Calu3 (cell line): ENCODE data around the gene TRPM6. TPM values are rescaled to one million over a fixed set of nuclear protein-coding genes. Genes with fewer than 3 reads are reported as not detected.

ENCODE experiments used
- BruUV-seq: library from RNA; stranded (reverse); fragments of 400-500 nt; replicated peaks from 2 replicates; lab custom pipeline; 2021; lab: Mats Ljungman, UMichigan
- CTCF ChIA-PET: fragments of 300-600 bp; sonication (Branson Sonifier 250); formaldehyde crosslinking; loops from one replicate; lab custom pipeline; 2022; ENCODE audit warnings: antibody characterized with exemption; lab: Charles Lee
- DNase-seq: peaks from one replicate; pipeline ENCODE4 v3.0.0; 2022
- H3K27ac Mint-ChIP-seq: one replicate; pipeline ENCODE4 v1.8.0; 2022; ENCODE audit warnings: mixed read lengths; ENCODE audit not compliant: unreplicated experiment
- H3K27me3 Mint-ChIP-seq: one replicate; pipeline ENCODE4 v1.8.0; 2022; ENCODE audit warnings: mixed read lengths; ENCODE audit not compliant: unreplicated experiment
- H3K36me3 Mint-ChIP-seq: one replicate; pipeline ENCODE4 v1.8.0; 2022; ENCODE audit warnings: mild to moderate bottlenecking, moderate library complexity, mixed read lengths; ENCODE audit not compliant: insufficient read depth, unreplicated experiment
- H3K4me1 Mint-ChIP-seq: one replicate; pipeline ENCODE4 v1.8.0; 2022; ENCODE audit warnings: mild to moderate bottlenecking, low read depth, mixed read lengths; ENCODE audit not compliant: unreplicated experiment
- H3K4me3 Mint-ChIP-seq: one replicate; pipeline ENCODE4 v1.8.0; 2022; ENCODE audit warnings: mild to moderate bottlenecking, low read depth, moderate library complexity, mixed read lengths; ENCODE audit not compliant: unreplicated experiment
- H3K9me3 Mint-ChIP-seq: one replicate; pipeline ENCODE4 v1.8.0; 2022; ENCODE audit warnings: low read depth, mixed read lengths; ENCODE audit not compliant: unreplicated experiment
- CTCF ChIP-seq: fragments of 200-600 bp; IDR thresholded peaks from one replicate; pipeline ENCODE4 v1.8.0; 2022; ENCODE audit warnings: antibody characterized with exemption; ENCODE audit not compliant: unreplicated experiment
- intact Hi-C: fragments of 100-400 bp; cut with micrococcal nuclease; formaldehyde crosslinking; loops from one replicate; pipeline ENCODE4 v1.10.0; 2022; ENCODE audit not compliant: unreplicated experiment
- total RNA-seq: library from RNA; stranded (reverse); gene quantifications from 2 replicates; pipeline ENCODE4 v1.2.3, GENCODE V29; 2022

The TRPM6 gene
- total RNA-seq, 1 experiment from 2014 or later: not detected

GRCh38 chr9:74755999-74756398, 131.7 kb downstream of the TRPM6 start:
- Mint-ChIP-seq H3K27me3 (no peaks in the 10 kb centered on the region), H3K36me3 (no peaks in the 10 kb centered on the region), H3K9me3 (no peaks in the 10 kb centered on the region), H3K4me3 (no peak overlapping the region), H3K4me1 (no peaks in the 10 kb centered on the region), H3K27ac (no peak overlapping the region)
- DNase-seq: no peak
- CTCF ChIA-PET: no interaction called here
- intact Hi-C loops: no loop called here
- BruUV-seq: no TSS peak
- TF ChIP-seq CTCF: no peak

- no peaks in the 10 kb centered on the region for H3K4me1 Mint-ChIP-seq
Observed at GRCh38 chr9:74755355-74755754, 132.4 kb downstream of the TRPM6 start.

GRCh38 chr9:74753650-74754049, 134.1 kb downstream of the TRPM6 start:
- H3K27ac Mint-ChIP-seq: no peak overlapping the region
- no TSS peak for BruUV-seq
- TF ChIP-seq CTCF: no peak

More at GRCh38 chr9:74755355-74755754, 132.4 kb downstream of the TRPM6 start:
- TF ChIP-seq CTCF: no peak
- CTCF ChIA-PET: no interaction called here
- no peaks in the 10 kb centered on the region for H3K36me3 Mint-ChIP-seq
- no peak overlapping the region for H3K4me3 Mint-ChIP-seq
- H3K27me3 Mint-ChIP-seq: no peaks in the 10 kb centered on the region
- H3K9me3 Mint-ChIP-seq: no peaks in the 10 kb centered on the region
- no TSS peak for BruUV-seq
- no peak for DNase-seq
- intact Hi-C loops: no loop called here
- no peak overlapping the region for H3K27ac Mint-ChIP-seq

GRCh38 chr9:74748966-74749365, 138.8 kb downstream of the TRPM6 start:
- no TSS peak for BruUV-seq
- DNase-seq: no peak
- intact Hi-C loops: no loop called here
- no peak for TF ChIP-seq CTCF
- H3K9me3 Mint-ChIP-seq: no peaks in the 10 kb centered on the region
- H3K4me1 Mint-ChIP-seq: no peaks in the 10 kb centered on the region
- no peak overlapping the region for H3K27ac Mint-ChIP-seq
- no peaks in the 10 kb centered on the region for H3K36me3 Mint-ChIP-seq
- H3K4me3 Mint-ChIP-seq: no peak overlapping the region
- CTCF ChIA-PET: no interaction called here
- H3K27me3 Mint-ChIP-seq: peaks cover 37% of the 10 kb centered on the region

More at GRCh38 chr9:74753650-74754049, 134.1 kb downstream of the TRPM6 start:
- CTCF ChIA-PET: interaction anchor here (0.6 kb wide), 1 partner anchor 320 kb away, joined by 4 read pairs; no protein-coding TSS in a partner anchor
- Mint-ChIP-seq H3K4me1 (no peaks in the 10 kb centered on the region), H3K27me3 (no peaks in the 10 kb centered on the region), H3K36me3 (no peaks in the 10 kb centered on the region), H3K9me3 (no peaks in the 10 kb centered on the region), H3K4me3 (no peak overlapping the region)
- intact Hi-C loops: no loop called here
- DNase-seq: no peak
